D341Med (cell line): ENCODE measurements around the gene SERTAD2.

ENCODE experiments used
- DNase-seq: peaks from one replicate; pipeline ENCODE4 v3.0.0; 2012; ENCODE audit warnings: low spot score

Gene SERTAD2, protein sequence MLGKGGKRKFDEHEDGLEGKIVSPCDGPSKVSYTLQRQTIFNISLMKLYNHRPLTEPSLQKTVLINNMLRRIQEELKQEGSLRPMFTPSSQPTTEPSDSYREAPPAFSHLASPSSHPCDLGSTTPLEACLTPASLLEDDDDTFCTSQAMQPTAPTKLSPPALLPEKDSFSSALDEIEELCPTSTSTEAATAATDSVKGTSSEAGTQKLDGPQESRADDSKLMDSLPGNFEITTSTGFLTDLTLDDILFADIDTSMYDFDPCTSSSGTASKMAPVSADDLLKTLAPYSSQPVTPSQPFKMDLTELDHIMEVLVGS

DNA sequence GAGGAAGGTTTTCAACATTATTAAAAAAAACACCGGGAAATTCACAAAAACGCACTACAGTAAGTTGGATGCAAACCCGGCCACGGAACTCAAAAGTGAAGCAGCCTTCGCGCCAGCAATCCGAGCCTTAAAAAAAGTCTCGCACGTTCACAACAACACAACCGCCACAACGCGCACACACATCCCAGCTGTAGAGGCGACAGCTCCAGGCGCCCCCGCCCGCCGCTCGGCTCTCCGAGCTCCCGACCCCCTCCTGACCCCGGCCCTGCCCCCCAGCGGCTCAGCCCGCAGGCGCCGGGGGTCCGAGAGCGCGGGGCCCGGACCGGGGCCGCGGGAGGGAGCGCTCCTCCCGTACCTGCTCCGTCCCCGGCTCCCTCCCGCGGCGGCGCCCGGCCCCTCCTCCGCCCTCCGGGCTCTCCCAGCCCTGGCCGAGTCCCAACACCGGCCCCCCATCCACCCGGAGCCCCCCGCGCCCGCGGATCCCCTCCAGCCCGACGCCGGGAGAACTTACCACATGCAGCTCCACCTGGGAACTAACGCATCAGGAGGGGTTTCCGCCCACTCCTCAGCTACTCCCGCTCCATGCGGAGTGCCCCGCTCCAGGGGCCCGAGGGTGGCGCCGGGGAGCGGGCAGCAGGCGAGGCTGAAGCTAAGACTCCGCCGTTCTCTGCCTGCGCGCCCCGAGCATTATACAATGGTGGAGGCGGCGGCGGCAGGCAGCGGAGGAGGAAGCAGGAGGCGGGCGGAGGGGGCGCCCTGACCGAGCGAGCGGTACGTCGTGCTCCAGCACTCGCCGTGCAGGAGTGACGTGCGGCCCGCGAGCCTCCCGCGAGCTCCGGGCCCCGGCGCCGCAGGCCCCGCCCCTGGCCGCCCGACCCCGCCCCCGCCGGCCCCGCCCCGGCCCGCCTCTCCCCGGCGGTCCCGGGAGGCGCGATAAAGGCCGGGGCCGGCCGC lies at the start of gene SERTAD2:
Gene SERTAD2, minus strand, starts transcription at position 805 of the 954 bp plus-strand sequence. CDS start 17,042 bp downstream, outside the sequence.
- DNase-seq, result peak; percentile 96

DNA sequence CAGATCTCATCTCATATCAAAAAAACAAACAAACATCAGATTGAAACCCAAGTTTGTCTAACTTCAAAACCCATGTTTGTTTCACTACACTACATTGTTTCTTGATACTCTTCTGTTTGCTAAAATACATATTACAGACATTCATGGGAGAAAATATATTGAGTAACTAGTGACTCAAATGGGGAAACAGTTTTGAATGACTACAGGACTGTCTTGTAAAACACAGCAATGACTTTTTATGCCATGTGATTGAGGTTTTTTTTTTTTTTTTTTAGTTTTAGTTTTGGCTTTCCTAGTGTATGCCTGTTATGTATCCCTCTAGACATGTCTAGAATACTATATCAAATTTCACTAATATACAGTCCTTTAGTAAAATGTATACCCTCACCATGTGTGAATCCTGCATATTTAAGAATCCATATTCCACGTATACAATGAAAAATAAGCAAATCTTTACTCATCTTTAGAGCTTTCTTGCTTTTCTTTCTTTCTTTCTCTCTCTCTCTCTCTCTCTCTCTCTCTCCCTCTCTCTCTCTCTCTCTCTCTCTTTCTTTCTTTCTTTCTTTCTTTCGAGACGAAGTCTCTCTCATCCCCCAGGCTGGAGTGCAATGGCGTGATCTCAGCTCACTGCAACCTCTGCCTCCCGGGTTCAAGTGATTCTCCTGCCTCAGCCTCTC lies 46.6 kb upstream of the SERTAD2 start:
- no peak for DNase-seq

DNA sequence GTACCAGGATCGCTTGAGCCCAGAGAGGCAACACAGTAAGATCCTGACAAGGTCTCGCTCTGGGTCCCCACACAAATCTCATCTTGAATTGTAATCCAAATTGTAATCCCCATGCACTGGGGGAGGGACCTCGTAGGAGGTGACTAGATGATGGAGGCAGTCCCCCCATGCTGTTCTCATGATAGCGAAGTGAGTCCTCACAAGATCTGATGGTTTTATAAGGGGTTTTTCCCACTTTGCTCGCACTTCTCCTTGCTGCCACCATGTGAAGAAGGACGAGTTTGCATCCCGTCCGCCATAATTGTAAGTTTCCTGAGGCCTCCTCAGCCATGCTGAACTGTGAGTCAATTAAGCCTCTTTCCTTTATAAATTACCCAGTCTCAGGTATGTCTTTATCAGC lies 46.0 kb upstream of the SERTAD2 start:
- DNase-seq, result no peak

DNA sequence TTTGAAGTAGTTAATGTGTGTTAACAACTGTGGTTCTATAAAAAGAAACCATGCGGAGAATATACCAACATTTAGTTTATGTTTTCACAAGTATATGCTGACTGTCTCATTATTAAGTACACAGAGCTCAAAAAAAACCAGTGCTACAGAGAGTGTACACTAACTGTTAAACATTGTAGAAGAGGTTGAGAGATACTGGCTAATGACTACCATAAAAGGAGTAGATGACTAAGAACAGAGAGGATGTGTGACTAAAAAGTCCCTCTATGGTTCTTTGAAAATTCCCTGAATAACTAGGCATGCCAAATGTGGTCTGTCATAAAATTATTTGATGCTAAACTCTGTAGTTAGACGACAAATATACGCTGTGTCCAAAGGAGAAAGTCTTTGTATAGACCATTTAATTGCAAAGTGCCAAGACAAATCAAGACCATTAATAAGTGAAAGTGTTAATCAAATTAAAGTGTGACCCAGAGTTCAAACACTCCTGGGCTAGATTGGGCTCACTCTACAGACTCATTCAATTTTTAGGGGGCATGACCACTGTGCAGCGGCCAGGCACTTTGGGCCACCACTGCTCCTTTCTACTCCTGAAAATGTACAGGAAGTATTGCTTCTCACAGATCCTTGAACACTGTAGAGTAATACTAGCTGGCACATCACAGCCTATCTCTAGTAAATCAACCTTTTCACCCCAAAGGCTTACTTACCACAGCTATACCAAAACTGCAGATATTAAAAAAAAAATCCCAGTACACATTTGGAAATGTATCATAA lies 45.1 kb upstream of the SERTAD2 start:
- no peak for DNase-seq

DNA sequence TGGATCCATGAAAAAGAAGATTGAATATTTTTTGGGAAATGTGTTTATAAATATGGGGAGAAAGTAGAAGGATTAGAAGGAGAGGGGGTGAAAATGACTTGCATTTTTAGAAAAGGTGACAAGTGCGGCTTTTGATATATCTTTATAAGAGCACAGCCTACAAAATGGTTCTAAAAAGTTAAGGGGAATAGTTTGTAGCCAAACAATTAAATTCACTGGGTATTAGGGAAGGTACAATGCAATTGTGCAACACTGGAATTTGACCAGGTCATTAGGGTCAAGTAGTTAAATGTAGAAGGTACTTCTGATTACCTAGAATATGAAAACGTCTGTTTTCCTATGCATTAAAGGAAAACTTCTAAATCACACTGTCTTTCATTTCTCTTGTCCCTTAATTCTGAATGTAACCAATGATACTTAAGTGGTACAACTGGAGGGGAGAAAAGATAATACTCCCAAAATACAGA lies 44.5 kb upstream of the SERTAD2 start:
- DNase-seq, result no peak

DNA sequence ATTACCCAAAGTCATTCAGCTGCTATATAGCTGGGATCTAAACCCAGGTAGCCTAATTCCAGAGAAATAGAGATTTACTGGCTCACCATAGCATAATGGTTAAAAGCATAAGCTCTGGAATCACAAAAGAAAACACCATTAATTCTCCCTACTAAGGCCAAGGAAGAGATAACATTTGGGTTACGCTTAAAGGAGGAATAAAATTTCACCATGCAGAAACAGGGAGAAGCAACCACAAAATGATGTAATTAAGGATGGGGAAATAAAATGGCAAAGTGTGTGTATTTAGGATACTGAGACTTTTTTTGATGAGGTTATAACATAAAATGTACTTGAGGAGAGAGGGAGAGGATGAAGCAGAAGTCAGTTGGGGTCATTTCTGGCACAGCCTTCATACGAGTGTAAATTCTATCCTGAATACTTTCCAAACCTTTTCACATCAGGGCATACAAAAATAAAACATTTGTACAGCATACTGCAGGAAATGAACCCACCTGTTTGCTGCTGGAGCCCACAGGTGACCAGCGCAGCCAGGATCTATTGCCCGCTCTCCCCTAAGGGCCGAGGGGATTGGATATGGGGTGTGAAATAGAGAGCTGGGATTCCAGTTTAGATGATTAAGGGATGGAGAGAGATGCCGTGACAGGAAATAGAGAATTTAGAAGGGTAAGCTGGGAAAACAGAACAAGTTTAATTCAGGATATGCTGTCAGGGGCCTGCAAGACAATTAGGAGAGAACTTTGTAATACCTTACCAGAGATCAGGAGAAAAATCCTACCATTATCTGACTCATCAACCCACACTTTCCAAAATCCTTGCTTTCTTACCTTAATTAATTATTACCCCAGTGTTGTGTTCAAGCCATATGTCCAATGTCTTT lies 43.8 kb upstream of the SERTAD2 start:
- no peak for DNase-seq

DNA sequence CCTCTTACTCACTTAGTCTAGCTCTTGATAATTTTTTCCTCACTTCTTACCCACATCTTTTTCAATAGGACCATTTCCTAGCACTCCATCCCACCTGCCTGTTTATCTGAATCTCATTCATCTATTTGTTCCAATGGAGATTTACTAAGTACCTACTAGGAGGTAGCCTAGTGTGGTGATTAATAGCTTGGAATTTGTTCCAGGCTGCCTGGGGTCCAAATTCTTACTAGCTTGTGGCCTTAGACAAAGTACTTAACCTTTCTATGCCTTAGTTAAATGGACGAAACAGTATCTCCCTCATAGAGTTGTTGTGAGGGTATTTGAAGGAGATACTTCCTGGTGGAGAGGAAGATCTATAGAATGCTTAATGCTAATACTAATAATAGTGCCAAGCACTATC lies 42.9 kb upstream of the SERTAD2 start:
- DNase-seq, result no peak

DNA sequence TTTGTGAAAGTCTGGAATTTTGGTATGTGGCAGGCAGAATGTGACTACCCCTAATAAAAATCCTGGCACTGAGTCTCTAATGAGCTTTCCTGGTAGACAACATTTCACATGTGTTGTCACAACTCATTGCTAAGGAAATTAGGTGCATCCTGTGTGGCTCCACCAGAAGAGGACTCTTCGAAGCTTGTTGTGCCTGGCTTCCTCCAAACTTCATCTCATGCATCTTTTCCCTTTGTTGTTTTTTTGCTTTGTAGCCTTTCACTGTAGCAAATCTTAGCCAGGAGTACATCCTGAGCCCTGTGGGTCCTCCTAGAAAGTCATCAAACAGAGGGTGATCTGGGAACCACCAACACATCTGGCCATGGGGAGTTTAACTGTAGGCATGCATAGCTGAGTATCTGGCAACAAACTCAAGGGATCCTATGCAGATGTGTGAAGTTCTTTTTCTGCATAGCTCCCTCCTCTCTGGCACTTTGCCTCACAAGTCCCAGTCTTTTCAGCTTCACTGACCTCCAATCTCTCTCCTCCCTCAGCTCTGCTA lies 42.1 kb upstream of the SERTAD2 start:
- no peak for DNase-seq

DNA sequence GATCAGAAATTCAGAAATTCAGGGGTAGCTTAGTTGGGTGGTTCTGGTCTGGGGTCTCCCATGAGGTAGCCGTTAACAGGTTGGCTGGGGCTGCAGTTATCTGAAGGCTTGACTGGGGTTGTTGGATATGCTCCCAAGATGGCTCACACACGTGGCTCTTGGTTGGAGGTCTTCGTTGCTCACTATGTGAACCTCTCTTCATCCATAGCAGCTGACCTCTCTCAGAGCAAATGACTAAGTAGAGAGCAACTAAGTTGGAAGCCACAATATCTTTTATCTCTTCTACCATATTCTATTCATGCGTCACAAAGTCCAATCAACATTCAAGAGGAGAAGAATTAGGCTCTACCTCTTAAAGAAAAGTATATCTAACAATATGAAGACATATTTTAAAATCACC lies 38.7 kb upstream of the SERTAD2 start:
- no peak for DNase-seq

DNA sequence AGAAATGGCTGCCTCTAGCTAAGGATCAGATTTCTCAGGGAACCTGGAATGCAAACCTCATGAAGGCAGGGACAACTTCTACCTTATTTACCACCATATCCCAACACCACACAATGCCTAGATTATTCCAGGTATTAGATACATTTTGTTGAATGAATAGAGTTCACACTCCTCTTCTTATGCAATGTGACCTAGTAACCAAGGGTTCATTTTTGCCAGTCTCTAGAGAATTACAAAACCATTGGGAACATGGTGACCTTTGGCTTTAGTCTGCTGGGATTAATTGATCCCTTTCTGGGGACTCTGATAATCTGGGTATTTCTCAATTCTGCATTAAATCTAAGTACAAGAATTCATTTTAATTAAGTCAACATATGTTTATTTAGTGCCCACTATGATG lies 35.2 kb upstream of the SERTAD2 start:
- DNase-seq, result no peak

DNA sequence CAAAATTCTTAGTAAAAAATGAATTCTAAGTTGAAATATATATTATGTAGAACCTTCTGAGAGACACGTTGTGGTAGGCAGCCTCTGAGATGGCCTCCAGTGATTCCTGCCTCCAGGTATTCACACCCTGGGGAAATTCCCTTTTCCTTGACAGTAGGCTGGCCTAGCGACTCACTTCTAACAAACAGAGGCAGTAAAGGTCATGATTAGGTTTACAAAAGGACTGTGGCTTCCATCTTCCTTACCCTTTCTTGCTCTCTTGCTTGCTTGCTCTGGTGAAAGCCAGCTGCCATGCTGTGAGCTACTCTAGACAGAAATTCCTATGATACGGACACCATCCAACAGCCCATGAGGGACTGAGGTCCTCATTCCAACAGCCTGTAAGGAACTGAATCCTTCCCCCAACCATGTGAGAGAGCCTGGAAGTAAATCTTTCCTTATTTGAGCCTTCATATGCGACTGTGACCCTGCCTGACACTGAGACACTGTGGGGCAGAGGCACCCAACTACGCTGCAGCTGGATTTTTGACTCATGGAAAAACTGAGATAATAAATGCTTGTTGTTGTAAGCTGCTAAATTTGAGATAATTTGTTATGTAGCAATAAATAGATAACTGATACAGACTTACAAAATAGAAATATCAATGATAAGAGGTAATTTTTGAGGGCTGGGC lies 32.7 kb upstream of the SERTAD2 start:
- DNase-seq, result no peak

DNA sequence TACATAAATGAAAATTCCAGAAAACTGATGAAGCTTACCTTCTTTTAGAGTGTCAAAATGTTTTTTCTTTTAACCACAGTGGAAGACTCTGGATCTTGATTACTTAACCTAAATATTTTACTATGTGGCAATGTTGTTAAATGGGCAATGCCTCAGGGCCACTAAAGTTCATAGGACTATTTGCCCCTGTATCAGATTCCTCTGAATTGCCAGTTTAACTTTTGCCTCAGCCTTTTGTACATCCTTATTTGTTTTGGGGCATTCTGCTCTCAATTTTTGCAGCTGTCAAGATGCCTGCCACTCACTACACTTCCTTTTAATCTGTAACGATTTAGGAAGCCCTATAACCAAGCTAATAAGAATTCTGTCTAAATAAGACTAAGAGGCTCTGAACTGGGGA lies 31.7 kb upstream of the SERTAD2 start:
- DNase-seq, result no peak

DNA sequence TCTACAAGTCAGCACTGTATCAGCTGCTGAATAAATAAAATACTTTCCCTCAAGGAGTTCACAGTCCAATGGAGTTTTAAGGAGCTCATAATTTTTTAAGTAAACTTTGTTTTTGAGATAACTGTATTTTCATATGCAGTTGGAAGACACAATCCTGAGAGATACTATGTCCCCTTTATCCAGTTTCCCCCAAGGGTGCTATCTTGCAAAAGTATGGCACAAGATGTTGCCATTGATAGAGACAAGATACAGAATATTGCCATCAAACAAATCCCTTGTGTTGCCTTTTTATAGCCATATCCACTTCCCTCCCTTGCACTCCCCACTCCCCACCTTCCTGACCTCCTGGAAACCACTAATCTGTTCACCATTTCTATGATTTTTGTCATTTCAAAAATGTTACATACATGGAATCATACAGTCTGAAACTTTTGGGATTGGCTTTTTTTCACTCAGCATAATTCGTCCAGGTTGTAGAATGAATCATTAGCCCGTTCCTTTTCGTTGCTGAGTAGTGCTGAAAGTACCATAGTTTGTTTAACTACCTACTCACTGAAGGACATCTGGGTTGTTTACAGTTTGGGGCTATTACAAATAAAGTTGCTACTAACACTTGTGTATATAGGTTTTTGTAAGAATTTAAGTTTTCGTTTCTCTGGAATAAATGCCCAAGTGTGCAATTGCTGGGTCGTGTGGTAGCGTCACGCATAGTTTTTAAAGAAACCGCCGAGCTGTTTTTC lies 30.2 kb upstream of the SERTAD2 start:
- no peak for DNase-seq

DNA sequence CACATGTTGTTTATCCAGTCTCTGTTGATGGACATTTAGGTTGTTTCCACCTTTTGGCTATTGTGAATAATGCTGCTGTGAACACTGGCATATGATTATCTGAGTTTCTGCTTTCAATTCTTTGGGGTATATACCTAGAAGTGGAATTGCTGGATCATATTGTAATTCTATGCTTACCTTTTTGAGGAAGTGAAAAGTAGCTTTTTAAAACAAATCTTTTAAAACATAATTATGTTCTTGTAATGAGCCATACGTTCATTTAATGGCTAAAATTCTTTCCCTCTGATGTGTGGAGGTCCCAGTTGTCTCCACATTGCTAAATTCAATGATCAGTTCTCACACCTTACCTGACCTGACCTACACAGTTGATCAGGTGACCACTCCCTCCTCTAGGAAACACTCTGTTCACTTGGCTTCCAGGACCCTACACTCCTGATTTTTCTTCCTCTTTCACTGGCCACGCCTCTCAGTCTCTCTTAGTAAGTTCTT lies 27.8 kb upstream of the SERTAD2 start:
- no peak for DNase-seq

DNA sequence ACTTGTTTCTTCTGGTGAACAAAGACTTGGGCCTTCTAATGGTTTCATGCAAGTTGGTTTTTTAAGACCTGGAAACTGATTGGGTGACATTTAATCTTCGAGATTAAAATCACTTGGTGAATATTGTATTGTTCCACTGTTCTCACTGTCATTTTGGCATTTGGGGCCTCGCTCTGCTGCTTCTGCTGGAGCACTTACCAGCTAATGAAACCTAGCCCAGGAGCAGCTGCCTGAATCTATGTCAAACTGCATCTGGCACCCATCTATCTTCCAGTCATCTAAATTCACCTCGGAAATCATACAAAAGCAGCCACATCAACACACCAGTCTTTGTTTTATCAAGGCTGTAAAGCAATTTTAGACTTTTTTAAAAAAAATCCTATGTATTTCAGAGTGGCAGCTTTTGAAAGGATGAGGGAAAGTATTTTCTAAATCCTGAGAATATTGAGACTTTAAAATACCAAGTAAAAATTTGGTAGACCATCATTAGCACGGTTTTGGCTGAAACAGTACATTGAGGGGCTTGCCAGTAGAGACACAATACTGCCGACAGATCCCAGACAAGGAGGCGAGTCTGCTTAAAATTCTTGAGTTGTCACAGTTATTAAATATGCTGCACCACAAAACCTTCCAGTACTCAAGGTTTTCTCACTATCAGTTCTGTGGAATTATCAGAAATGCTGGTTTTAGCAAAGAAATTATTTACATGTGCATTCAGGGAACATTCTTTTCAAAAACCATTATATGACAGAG lies 26.1 kb upstream of the SERTAD2 start:
- no peak for DNase-seq

DNA sequence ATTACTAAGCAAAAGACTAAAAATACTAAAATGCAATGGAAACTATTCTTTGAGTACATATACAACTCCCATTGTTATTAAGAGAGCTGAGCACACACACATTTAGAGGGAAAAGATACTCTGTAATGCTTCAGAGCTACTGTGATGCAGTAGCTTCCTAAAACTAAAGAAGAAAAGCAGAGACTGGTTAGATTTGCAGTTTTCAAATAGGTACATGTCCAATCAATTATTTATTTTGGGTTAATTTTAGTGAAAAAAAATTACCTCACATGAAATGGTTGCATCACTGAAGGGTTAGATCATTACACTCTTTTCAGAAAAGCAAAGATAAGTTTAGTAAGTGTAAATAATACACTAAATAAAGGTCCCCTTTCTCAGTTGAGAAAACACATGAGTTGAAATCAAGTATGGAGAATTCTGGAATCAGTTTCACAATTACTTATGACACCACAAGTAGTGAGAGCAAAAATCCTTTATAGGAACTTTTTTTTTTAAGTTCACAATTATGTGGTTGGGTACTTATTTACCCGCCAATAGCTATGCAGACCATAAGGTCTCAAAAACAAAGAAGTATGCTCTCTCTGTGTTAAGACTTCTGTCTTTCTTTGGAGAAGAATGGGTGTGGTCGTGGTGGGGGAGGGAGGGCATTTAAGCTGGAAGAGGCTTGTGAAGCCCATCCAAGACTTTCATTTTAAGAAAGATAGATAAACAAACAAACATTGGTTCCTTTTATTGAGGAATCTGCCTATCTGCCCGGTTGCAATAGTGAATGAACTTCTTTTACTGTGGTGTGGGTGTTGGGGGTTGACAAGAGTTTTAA lies 25.3 kb upstream of the SERTAD2 start:
- DNase-seq, result no peak

DNA sequence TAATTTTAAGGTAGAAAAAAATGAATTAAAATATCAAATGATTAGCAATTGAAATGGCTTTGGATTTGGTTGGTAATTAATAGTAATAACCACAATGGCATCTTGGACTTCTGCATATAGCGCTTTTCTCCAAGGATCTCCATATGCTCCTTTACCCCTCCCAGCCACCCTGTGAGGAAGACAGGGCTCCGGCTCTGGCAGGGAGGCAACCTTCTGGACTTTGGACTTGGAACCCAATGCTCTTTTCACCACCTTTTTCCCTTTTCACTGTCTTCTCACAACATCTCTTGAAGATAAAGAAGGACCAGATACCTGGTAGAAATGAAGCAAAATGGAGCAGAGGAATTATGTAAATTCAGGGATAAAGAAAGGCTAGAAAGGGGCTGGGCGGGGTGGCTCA lies 23.8 kb upstream of the SERTAD2 start:
- no peak for DNase-seq
